Loucy (cell line): ENCODE data around the gene ITGB3.

ENCODE experiments used
- H2AFZ ChIP-seq: fragments of 200-600 bp; sonication (generic); 2 replicates; pipeline ENCODE4 v1.6.0; 2016; ENCODE audit warnings: antibody characterized with exemption, mild to moderate bottlenecking, low read length, moderate library complexity
- H3F3A ChIP-seq: fragments of 200-600 bp; 2 replicates; pipeline ENCODE4 v1.6.0; 2016; ENCODE audit warnings: antibody characterized with exemption, low read depth, mild to moderate bottlenecking
- H3K27me3 ChIP-seq: fragments of 200-600 bp; sonication (generic); 2 replicates; pipeline ENCODE4 v1.6.1; 2014; ENCODE audit warnings: low read length, mild to moderate bottlenecking; ENCODE audit not compliant: insufficient read depth, poor library complexity, severe bottlenecking
- H3K36me3 ChIP-seq: fragments of 200-600 bp; sonication (generic); 2 replicates; pipeline ENCODE4 v1.6.1; 2016; ENCODE audit warnings: low read length; ENCODE audit not compliant: insufficient read depth
- H3K4me1 ChIP-seq: fragments of 200-600 bp; sonication (generic); 2 replicates; pipeline ENCODE4 v1.5.1; 2014; ENCODE audit warnings: low read length, mild to moderate bottlenecking; ENCODE audit not compliant: insufficient read depth, poor library complexity, severe bottlenecking
- H3K4me2 ChIP-seq: fragments of 200-600 bp; sonication (generic); 2 replicates; pipeline ENCODE4 v1.6.0; 2014; ENCODE audit warnings: antibody characterized with exemption, low read length, low read depth, mild to moderate bottlenecking; ENCODE audit not compliant: poor library complexity, severe bottlenecking
- H3K4me3 ChIP-seq: fragments of 200-600 bp; sonication (generic); 2 replicates; pipeline ENCODE4 v1.5.1; 2014; ENCODE audit warnings: low read length, mild to moderate bottlenecking, mixed read lengths; ENCODE audit not compliant: poor library complexity, severe bottlenecking
- H3K79me2 ChIP-seq: fragments of 200-600 bp; sonication (generic); 2 replicates; pipeline ENCODE4 v1.6.1; 2014; ENCODE audit warnings: low read length; ENCODE audit not compliant: insufficient read depth
- H3K9ac ChIP-seq: fragments of 200-600 bp; sonication (generic); 2 replicates; pipeline ENCODE4 v1.6.0; 2014; ENCODE audit warnings: mild to moderate bottlenecking, low read depth, low read length, moderate library complexity; ENCODE audit not compliant: poor library complexity, severe bottlenecking
- H3K9me2 ChIP-seq: fragments of 200-600 bp; sonication (generic); replicated peaks from 2 replicates; pipeline ENCODE4 v1.6.1; 2016; ENCODE audit warnings: low read depth, low read length, mixed read lengths
- H3K9me3 ChIP-seq: fragments of 200-600 bp; sonication (generic); 2 replicates; pipeline ENCODE4 v1.6.1; 2014; ENCODE audit warnings: mild to moderate bottlenecking, antibody characterized with exemption, low read length, low read depth; ENCODE audit not compliant: insufficient read depth
- H4K20me1 ChIP-seq: fragments of 200-600 bp; sonication (generic); 2 replicates; pipeline ENCODE4 v1.6.0; 2014; ENCODE audit warnings: antibody characterized with exemption, low read length, mild to moderate bottlenecking; ENCODE audit not compliant: insufficient read depth, poor library complexity, severe bottlenecking
- EZH2phosphoT487 ChIP-seq: fragments of 200-600 bp; IDR thresholded peaks from 2 replicates; pipeline ENCODE4 v1.6.1; 2018; ENCODE audit warnings: antibody characterized with exemption, mild to moderate bottlenecking, moderate library complexity, borderline replicate concordance
- TF ChIP-seq, protein P1 (sequence below): fragments of 200-600 bp; sonication (generic); conservative IDR thresholded peaks from 2 replicates; pipeline ENCODE4 v1.5.1; 2014; ENCODE audit warnings: mild to moderate bottlenecking, antibody characterized with exemption, low read length

Gene ITGB3

DNA sequence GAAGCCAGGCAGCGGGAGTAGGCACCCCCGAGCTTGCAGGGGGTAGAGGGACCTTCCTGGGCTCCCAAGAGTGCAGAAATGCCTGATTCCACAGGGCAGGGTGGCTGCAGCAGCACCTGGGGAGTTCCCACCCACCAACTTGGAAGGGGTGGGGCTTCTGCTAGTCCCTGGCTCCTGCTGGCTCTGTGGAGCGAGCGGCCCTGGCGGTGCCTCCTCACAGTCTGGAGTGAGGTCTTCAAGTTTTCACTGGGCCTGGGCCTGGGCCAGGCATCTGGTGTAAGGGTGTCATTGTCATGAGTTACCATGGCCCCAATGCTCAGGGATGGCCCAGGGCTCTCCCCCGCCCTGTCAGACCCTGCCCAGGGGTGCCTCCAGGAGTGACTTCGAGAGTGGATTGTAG, 15.8 kb upstream of the ITGB3 start:
- H4K20me1 ChIP-seq: no peaks in the 10 kb centered on the region
- peaks cover 21% of the 10 kb centered on the region for H3K4me1 ChIP-seq
- no peak overlapping the region for H3K4me3 ChIP-seq
- no peaks in the 10 kb centered on the region for H3K9me2 ChIP-seq
- H2AFZ ChIP-seq: no peak overlapping the region
- H3K27me3 ChIP-seq: no peaks in the 10 kb centered on the region
- no peak overlapping the region for H3K4me2 ChIP-seq
- no peak overlapping the region for H3K9ac ChIP-seq
- TF ChIP-seq, protein P1, sequence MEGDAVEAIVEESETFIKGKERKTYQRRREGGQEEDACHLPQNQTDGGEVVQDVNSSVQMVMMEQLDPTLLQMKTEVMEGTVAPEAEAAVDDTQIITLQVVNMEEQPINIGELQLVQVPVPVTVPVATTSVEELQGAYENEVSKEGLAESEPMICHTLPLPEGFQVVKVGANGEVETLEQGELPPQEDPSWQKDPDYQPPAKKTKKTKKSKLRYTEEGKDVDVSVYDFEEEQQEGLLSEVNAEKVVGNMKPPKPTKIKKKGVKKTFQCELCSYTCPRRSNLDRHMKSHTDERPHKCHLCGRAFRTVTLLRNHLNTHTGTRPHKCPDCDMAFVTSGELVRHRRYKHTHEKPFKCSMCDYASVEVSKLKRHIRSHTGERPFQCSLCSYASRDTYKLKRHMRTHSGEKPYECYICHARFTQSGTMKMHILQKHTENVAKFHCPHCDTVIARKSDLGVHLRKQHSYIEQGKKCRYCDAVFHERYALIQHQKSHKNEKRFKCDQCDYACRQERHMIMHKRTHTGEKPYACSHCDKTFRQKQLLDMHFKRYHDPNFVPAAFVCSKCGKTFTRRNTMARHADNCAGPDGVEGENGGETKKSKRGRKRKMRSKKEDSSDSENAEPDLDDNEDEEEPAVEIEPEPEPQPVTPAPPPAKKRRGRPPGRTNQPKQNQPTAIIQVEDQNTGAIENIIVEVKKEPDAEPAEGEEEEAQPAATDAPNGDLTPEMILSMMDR: no peak
- no peak for TF ChIP-seq EZH2phosphoT487
- H3K9me3 ChIP-seq: peaks cover 4% of the 10 kb centered on the region; the same call in 1 of the 2 replicates
- H3K79me2 ChIP-seq: no peaks in the 10 kb centered on the region
- H3K36me3 ChIP-seq: no peaks in the 10 kb centered on the region
- H3F3A ChIP-seq: no peaks in the 10 kb centered on the region

DNA sequence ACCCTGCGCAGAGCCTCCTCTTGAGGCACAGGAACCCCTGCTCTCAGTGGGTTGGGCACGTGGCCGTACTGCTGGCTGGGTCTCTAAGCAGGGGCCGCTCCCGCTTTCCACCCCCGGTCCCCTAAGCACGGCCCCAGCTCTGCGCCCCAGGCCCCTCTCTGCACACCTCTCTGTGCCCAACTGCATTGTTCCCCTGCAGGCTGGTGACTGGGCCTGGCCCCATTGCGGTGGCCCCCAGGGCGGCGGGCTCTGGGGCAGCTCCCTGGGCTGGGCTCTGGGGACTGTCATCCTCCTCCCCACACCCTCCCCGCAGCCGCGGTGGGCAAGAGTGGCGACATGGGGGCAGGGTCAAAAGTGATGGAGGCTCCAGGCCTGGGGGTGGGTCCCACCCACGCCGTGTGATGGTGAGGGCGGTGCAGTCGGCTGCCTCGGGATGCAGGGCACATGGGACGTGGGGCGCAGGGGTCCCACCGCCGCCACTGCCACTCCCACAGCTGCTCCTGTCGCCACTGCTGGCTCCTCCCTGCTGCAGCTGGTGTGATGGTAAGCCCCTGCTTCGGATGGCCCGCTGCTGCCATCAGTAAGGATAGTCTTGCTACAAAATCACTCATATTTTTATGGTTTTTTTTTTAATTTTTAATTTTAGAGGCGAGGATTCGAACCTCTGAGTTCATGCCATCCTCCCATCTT, 15.2 kb upstream of the ITGB3 start:
- Histone ChIP-seq H3K4me1 (peaks cover 21% of the 10 kb centered on the region), H3K79me2 (no peaks in the 10 kb centered on the region), H3K9me3 (peaks cover 4% of the 10 kb centered on the region; the same call in 1 of the 2 replicates), H3K9ac (no peak overlapping the region), H3K36me3 (no peaks in the 10 kb centered on the region), H4K20me1 (no peaks in the 10 kb centered on the region), H3K4me3 (no peak overlapping the region), H3K27me3 (no peaks in the 10 kb centered on the region), H3F3A (no peaks in the 10 kb centered on the region), H2AFZ (no peak overlapping the region), H3K9me2 (no peaks in the 10 kb centered on the region), H3K4me2 (no peak overlapping the region)
- TF ChIP-seq, protein P1: no peak
- no peak for TF ChIP-seq EZH2phosphoT487

DNA sequence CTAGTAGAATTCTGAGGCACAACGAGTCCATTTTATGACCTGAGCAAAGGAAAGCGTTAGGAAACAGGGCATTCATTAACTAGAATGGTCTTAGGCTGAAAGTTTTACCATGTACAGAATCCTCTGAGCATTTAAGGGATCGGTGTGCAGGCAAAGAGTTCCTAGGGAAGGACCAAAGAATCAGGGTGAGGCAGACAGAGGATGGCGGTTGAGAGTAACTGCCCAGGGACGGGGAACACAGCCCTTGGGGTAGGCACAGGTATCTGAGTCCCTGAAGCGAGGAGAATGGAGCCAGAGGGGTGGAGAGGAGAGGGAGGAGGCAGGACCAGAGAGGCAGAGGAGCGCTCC, 14.0 kb upstream of the ITGB3 start:
- H3K27me3 ChIP-seq: no peaks in the 10 kb centered on the region
- H3K36me3 ChIP-seq: no peaks in the 10 kb centered on the region
- H4K20me1 ChIP-seq: no peaks in the 10 kb centered on the region
- peak overlapping the region; percentile 5 for H3K9ac ChIP-seq
- no peaks in the 10 kb centered on the region for H3F3A ChIP-seq
- no peaks in the 10 kb centered on the region for H3K9me2 ChIP-seq
- TF ChIP-seq, protein P1: no peak
- TF ChIP-seq EZH2phosphoT487: no peak
- peaks cover 30% of the 10 kb centered on the region for H3K4me1 ChIP-seq
- H3K4me2 ChIP-seq: peak overlapping the region; percentile 49
- H2AFZ ChIP-seq: no peak overlapping the region
- H3K9me3 ChIP-seq: peaks cover 4% of the 10 kb centered on the region; the same call in 1 of the 2 replicates
- H3K79me2 ChIP-seq: no peaks in the 10 kb centered on the region
- no peak overlapping the region for H3K4me3 ChIP-seq
